Gastrocnemius medialis (tissue), 4 donors: ENCODE results near the gene ARHGEF4. TPM values are rescaled to one million over a fixed set of nuclear protein-coding genes. Genes with fewer than 3 reads are reported as not detected.

Experiments
- ATAC-seq, 2 donors: fragments of 150-250 bp; one replicate each; pipeline ENCODE4 v1.9.1; 2016
- DNase-seq, 2 donors: peaks; one replicate each; pipeline ENCODE4 v3.0.0-alpha.2; 2019
- H3K27ac ChIP-seq, 4 donors: fragments of 200-600 bp; sonication (generic); 1 replicate in 1 of 4; 2 replicates in 3 of 4; pipeline ENCODE4 v1.5.1; 2016 to 2018; ENCODE audit warnings: mild to moderate bottlenecking in 2 of 4, moderate library complexity in 1 of 4
- H3K27me3 ChIP-seq, 3 donors: fragments of 200-600 bp; sonication (generic) in 2 of 3; 1 replicate in 1 of 3; 2 replicates in 2 of 3; pipeline versions ENCODE4 v1.5.1 to v1.6.0; 2016 to 2019; ENCODE audit warnings: mild to moderate bottlenecking in 1 of 3, moderate library complexity in 1 of 3
- H3K36me3 ChIP-seq, 2 donors: fragments of 200-600 bp; sonication (generic) in 1 of 2; one replicate each; pipeline ENCODE4 v1.5.1; 2017 to 2018
- H3K4me1 ChIP-seq, 2 donors: fragments of 200-600 bp; sonication (generic) in 1 of 2; one replicate each; pipeline ENCODE4 v1.5.1; 2016 to 2017; ENCODE audit warnings: mild to moderate bottlenecking in 2 of 2
- H3K4me3 ChIP-seq, 4 donors: fragments of 200-600 bp; sonication (generic) in 3 of 4; 1 replicate in 1 of 4; 2 replicates in 3 of 4; pipeline ENCODE4 v1.5.1; 2016 to 2019; ENCODE audit warnings: mild to moderate bottlenecking in 2 of 4
- H3K9me3 ChIP-seq, 3 donors: fragments of 200-600 bp; sonication (generic) in 2 of 3; 1 replicate in 1 of 3; 2 replicates in 2 of 3; pipeline ENCODE4 v1.5.1; 2016 to 2019
- CTCF ChIP-seq, 5 experiments: fragments of 450-650 bp in 3 of 5; fragments of 200-600 bp in 2 of 5; sonication (generic) in 2 of 5; IDR thresholded peaks in 4 of 5; conservative IDR thresholded peaks in 1 of 5; 1 replicate in 4 of 5; 2 replicates in 1 of 5; pipeline ENCODE4 v1.5.1; 2016 to 2019; ENCODE audit warnings: antibody characterized with exemption in 5 of 5, mild to moderate bottlenecking in 3 of 5, moderate library complexity in 3 of 5
- POLR2A ChIP-seq, 2 donors: fragments of 450-650 bp; IDR thresholded peaks; one replicate each; pipeline ENCODE4 v1.6.1; 2017; ENCODE audit warnings: antibody characterized with exemption in 2 of 2, mild to moderate bottlenecking in 2 of 2, moderate library complexity in 2 of 2
- in situ Hi-C, 4 donors: fragments of 200-750 bp; cut with MboI; loops; one replicate each; pipeline versions ENCODE4 v1.15.0 to v1.8.0; 2017; ENCODE audit warnings: low sequenced_read_pairs in 4 of 4
- intact Hi-C: fragments of 100-400 bp; cut with DNase I; formaldehyde crosslinking; loops from one replicate; pipeline ENCODE4 v1.15.1; 2023; ENCODE audit warnings: low total_unique reads
- total RNA-seq, 4 donors: library from RNA; depleted of rRNA; stranded (reverse); fragments of >200 nt; gene quantifications; one replicate each; pipeline versions ENCODE4 v1.1.0 to v1.2.3, GENCODE V29; 2016

Gene ARHGEF4
- total RNA-seq, 4 donors from 2014 or later = 1.0 to 14.8 (median 5.1) TPM

- no peaks in the 10 kb centered on the region for H3K27me3 ChIP-seq
- no peak for DNase-seq
- no peaks in the 10 kb centered on the region for H3K9me3 ChIP-seq
- H3K4me1 ChIP-seq = no peaks in the 10 kb centered on the region
- no peak overlapping the region for H3K4me3 ChIP-seq
- in situ Hi-C loops (no loop called here), intact Hi-C loops (no loop called here)
- H3K27ac ChIP-seq = no peak overlapping the region
- H3K36me3 ChIP-seq = no peaks in the 10 kb centered on the region
- no peak for ATAC-seq
- no peak for TF ChIP-seq POLR2A (IDR thresholded peaks at IDR 0.05)
- TF ChIP-seq CTCF (IDR thresholded peaks at IDR 0.05 in 4 of 5, conservative IDR thresholded peaks at IDR 0.05 in 1 of 5) = no peak
Observed at GRCh38 chr2:130871843-130872740, 35.4 kb downstream of the ARHGEF4 start.

- DNase-seq (no peak), ATAC-seq (no peak)
- TF ChIP-seq CTCF (IDR thresholded peaks at IDR 0.05 in 4 of 5, conservative IDR thresholded peaks at IDR 0.05 in 1 of 5) (no peak), POLR2A (IDR thresholded peaks at IDR 0.05) (no peak)
- H3K4me3 ChIP-seq = no peak overlapping the region
- no peaks in the 10 kb centered on the region for H3K9me3 ChIP-seq
- no peaks in the 10 kb centered on the region for H3K4me1 ChIP-seq
- in situ Hi-C loops (no loop called here), intact Hi-C loops (loop anchor here (1.0 kb wide), 1 partner anchor 74 kb away; no protein-coding TSS in a partner anchor)
- H3K27ac ChIP-seq = no peak overlapping the region
- H3K36me3 ChIP-seq = no peaks in the 10 kb centered on the region
- H3K27me3 ChIP-seq = no peaks in the 10 kb centered on the region
Observed at GRCh38 chr2:130872741-130873125, 36.0 kb downstream of the ARHGEF4 start.

- no peak for TF ChIP-seq POLR2A (IDR thresholded peaks at IDR 0.05)
- peak; percentile 17 to 59 (median 30) for TF ChIP-seq CTCF (IDR thresholded peaks at IDR 0.05 in 4 of 5, conservative IDR thresholded peaks at IDR 0.05 in 1 of 5)
- in situ Hi-C loops = no loop called here
- H3K4me1 ChIP-seq = no peaks in the 10 kb centered on the region
- ATAC-seq (peak; percentile 56 to 62), DNase-seq (peak; percentile 14 to 33)
- no peaks in the 10 kb centered on the region for H3K36me3 ChIP-seq
- H3K9me3 ChIP-seq = no peaks in the 10 kb centered on the region
- no peak overlapping the region for H3K27ac ChIP-seq
- intact Hi-C loops = loop anchor here (1.0 kb wide), 1 partner anchor 76 kb away; no protein-coding TSS in a partner anchor
- H3K27me3 ChIP-seq = no peaks in the 10 kb centered on the region
- no peak overlapping the region for H3K4me3 ChIP-seq
Observed at GRCh38 chr2:130873700-130874346, 37.1 kb downstream of the ARHGEF4 start.

- Histone ChIP-seq H3K9me3 (no peaks in the 10 kb centered on the region), H3K4me1 (no peaks in the 10 kb centered on the region), H3K36me3 (no peaks in the 10 kb centered on the region), H3K27ac (no peak overlapping the region), H3K4me3 (no peak overlapping the region), H3K27me3 (no peaks in the 10 kb centered on the region)
- intact Hi-C loops (no loop called here), in situ Hi-C loops (no loop called here)
- ATAC-seq (no peak), DNase-seq (no peak)
- TF ChIP-seq CTCF (IDR thresholded peaks at IDR 0.05 in 4 of 5, conservative IDR thresholded peaks at IDR 0.05 in 1 of 5) = no peak
Observed at GRCh38 chr2:130874512-130874911, 37.8 kb downstream of the ARHGEF4 start.
